OCI-LY3 (cell line): ENCODE data around the gene CARD6.

Experiments
- H2AFZ ChIP-seq: fragments of 200-600, 300-600 bp; shearing (Covaris generic); 2 replicates; pipeline ENCODE4 v1.6.0; 2014; ENCODE audit warnings: antibody characterized with exemption, low read depth, low read length
- H3K27ac ChIP-seq: fragments of 200-600, 300-600 bp; sonication (generic); 2 replicates; pipeline ENCODE4 v1.5.1; 2014; ENCODE audit warnings: mild to moderate bottlenecking, low read length, moderate library complexity, mixed read lengths
- H3K27me3 ChIP-seq: fragments of 200-600, 300-600 bp; sonication (generic); 2 replicates; pipeline ENCODE4 v1.6.1; 2014; ENCODE audit warnings: low read depth, low read length, mixed read lengths
- H3K36me3 ChIP-seq: fragments of 200-600, 300-600 bp; sonication (generic); replicated peaks from 2 replicates; pipeline ENCODE3; 2014; ENCODE audit warnings: low read depth, low read length, mixed read lengths
- H3K4me1 ChIP-seq: fragments of 300-600, 200-600 bp; sonication (generic); 2 replicates; pipeline ENCODE4 v1.6.1; 2014; ENCODE audit warnings: low read length, mixed read lengths
- H3K4me2 ChIP-seq: fragments of 200-600, 300-600 bp; sonication (generic); 2 replicates; pipeline ENCODE4 v1.6.1; 2014; ENCODE audit warnings: low read length, mixed read lengths
- H3K4me3 ChIP-seq: fragments of 300-600, 200-600 bp; sonication (generic); 2 replicates; pipeline ENCODE4 v1.5.1; 2014; ENCODE audit warnings: antibody characterized with exemption, mild to moderate bottlenecking, low read length, moderate library complexity
- H3K79me2 ChIP-seq: fragments of 300-600, 200-600 bp; shearing (Covaris generic); 2 replicates; pipeline ENCODE4 v1.6.1; 2014; ENCODE audit warnings: mild to moderate bottlenecking, low read length, mixed read lengths
- H3K9ac ChIP-seq: fragments of 300-600, 200-600 bp; shearing (Covaris generic); 2 replicates; pipeline ENCODE4 v1.6.0; 2014; ENCODE audit warnings: mild to moderate bottlenecking, low read length, moderate library complexity
- H3K9me3 ChIP-seq: fragments of 200-600, 300-600 bp; shearing (Covaris generic); 2 replicates; pipeline ENCODE4 v1.6.1; 2014; ENCODE audit warnings: low read length, mixed read lengths; ENCODE audit not compliant: insufficient read depth
- H4K20me1 ChIP-seq: fragments of 200-600, 300-600 bp; sonication (generic); 2 replicates; pipeline ENCODE4 v1.6.1; 2016; ENCODE audit warnings: low read length, mixed read lengths; ENCODE audit not compliant: insufficient read depth
- CTCF ChIP-seq: fragments of 200-600, 300-600 bp; sonication (generic); IDR thresholded peaks from 2 replicates; pipeline ENCODE4 v1.5.1; 2014; ENCODE audit warnings: antibody characterized with exemption, low read length, low read depth
- EZH2phosphoT487 ChIP-seq: fragments of 200-600 bp; shearing (Covaris generic); IDR thresholded peaks from 2 replicates; pipeline ENCODE4 v1.6.1; 2018; ENCODE audit warnings: antibody characterized with exemption, mixed run types, low read depth

CARD6 gene

GRCh38 chr5:40844565-40844964 is 3.4 kb downstream of the CARD6 start:
- no peak overlapping the region for H3K4me2 ChIP-seq
- no peak overlapping the region for H3K9ac ChIP-seq
- no peaks in the 10 kb centered on the region for H4K20me1 ChIP-seq
- no peaks in the 10 kb centered on the region for H3K36me3 ChIP-seq
- no peaks in the 10 kb centered on the region for H3K79me2 ChIP-seq
- H3K27me3 ChIP-seq, result no peaks in the 10 kb centered on the region
- peaks cover 9% of the 10 kb centered on the region; the same call in 1 of the 2 replicates for H3K4me1 ChIP-seq
- no peak overlapping the region for H3K27ac ChIP-seq
- H3K9me3 ChIP-seq, result no peaks in the 10 kb centered on the region
- H3K4me3 ChIP-seq, result no peak overlapping the region
- TF ChIP-seq CTCF, result no peak
- TF ChIP-seq EZH2phosphoT487, result no peak
- no peak overlapping the region for H2AFZ ChIP-seq

- Histone ChIP-seq H3K9me3 (no peaks in the 10 kb centered on the region), H3K4me1 (peaks cover 4% of the 10 kb centered on the region; the same call in 1 of the 2 replicates), H3K79me2 (no peaks in the 10 kb centered on the region), H3K4me3 (no peak overlapping the region), H4K20me1 (no peaks in the 10 kb centered on the region), H3K27me3 (no peaks in the 10 kb centered on the region), H2AFZ (no peak overlapping the region), H3K27ac (no peak overlapping the region), H3K36me3 (no peaks in the 10 kb centered on the region), H3K4me2 (no peak overlapping the region), H3K9ac (no peak overlapping the region)
- TF ChIP-seq CTCF (no peak), EZH2phosphoT487 (no peak)
Observed at GRCh38 chr5:40846371-40846770, 5.2 kb downstream of the CARD6 start.

GRCh38 chr5:40847525-40847924 is 6.4 kb downstream of the CARD6 start:
- Histone ChIP-seq H3K4me1 (no peaks in the 10 kb centered on the region), H3K79me2 (no peaks in the 10 kb centered on the region), H3K4me2 (no peak overlapping the region), H3K9me3 (no peaks in the 10 kb centered on the region), H4K20me1 (no peaks in the 10 kb centered on the region), H3K27me3 (no peaks in the 10 kb centered on the region), H3K9ac (no peak overlapping the region), H3K27ac (no peak overlapping the region), H3K36me3 (no peaks in the 10 kb centered on the region), H3K4me3 (no peak overlapping the region), H2AFZ (no peak overlapping the region)
- TF ChIP-seq EZH2phosphoT487 (no peak), CTCF (no peak)

GRCh38 chr5:40853632-40854192 is 12.5 kb downstream of the CARD6 start:
- H3K4me3 ChIP-seq, result no peak overlapping the region
- H3K79me2 ChIP-seq, result no peaks in the 10 kb centered on the region
- no peaks in the 10 kb centered on the region for H3K9me3 ChIP-seq
- no peak for TF ChIP-seq EZH2phosphoT487
- no peak for TF ChIP-seq CTCF
- H3K36me3 ChIP-seq, result no peaks in the 10 kb centered on the region
- H3K9ac ChIP-seq, result no peak overlapping the region
- no peaks in the 10 kb centered on the region for H3K27me3 ChIP-seq
- no peaks in the 10 kb centered on the region for H3K4me1 ChIP-seq
- no peak overlapping the region for H3K27ac ChIP-seq
- no peak overlapping the region for H2AFZ ChIP-seq
- no peak overlapping the region for H3K4me2 ChIP-seq
- H4K20me1 ChIP-seq, result no peaks in the 10 kb centered on the region
